GM18861 (cell line): ENCODE results near the gene MYO19.

Experiments
- ATAC-seq: cut with Tn5 transposase; IDR thresholded peaks from one replicate; pipeline ENCODE4 v1.9.1; 2021; ENCODE audit not compliant: unreplicated experiment

The MYO19 gene, protein sequence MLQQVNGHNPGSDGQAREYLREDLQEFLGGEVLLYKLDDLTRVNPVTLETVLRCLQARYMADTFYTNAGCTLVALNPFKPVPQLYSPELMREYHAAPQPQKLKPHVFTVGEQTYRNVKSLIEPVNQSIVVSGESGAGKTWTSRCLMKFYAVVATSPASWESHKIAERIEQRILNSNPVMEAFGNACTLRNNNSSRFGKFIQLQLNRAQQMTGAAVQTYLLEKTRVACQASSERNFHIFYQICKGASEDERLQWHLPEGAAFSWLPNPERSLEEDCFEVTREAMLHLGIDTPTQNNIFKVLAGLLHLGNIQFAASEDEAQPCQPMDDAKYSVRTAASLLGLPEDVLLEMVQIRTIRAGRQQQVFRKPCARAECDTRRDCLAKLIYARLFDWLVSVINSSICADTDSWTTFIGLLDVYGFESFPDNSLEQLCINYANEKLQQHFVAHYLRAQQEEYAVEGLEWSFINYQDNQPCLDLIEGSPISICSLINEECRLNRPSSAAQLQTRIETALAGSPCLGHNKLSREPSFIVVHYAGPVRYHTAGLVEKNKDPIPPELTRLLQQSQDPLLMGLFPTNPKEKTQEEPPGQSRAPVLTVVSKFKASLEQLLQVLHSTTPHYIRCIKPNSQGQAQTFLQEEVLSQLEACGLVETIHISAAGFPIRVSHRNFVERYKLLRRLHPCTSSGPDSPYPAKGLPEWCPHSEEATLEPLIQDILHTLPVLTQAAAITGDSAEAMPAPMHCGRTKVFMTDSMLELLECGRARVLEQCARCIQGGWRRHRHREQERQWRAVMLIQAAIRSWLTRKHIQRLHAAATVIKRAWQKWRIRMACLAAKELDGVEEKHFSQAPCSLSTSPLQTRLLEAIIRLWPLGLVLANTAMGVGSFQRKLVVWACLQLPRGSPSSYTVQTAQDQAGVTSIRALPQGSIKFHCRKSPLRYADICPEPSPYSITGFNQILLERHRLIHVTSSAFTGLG

GRCh38 chr17:36534840-36535668 lies at the start of gene MYO19, which contains the start of gene PIGW:
Gene MYO19, minus strand, starts transcription at chr17:36534868. Its CDS starts 2,330 bp downstream, at chr17:36532538.
Gene PIGW, plus strand, starts transcription at chr17:36534987. Its CDS starts 2,115 bp downstream, at chr17:36537102.
- ATAC-seq, result peak; percentile 58

- no peak for ATAC-seq
These were observed 49.1 kb upstream of the MYO19 start for GRCh38 chr17:36583787-36584186.

DNA sequence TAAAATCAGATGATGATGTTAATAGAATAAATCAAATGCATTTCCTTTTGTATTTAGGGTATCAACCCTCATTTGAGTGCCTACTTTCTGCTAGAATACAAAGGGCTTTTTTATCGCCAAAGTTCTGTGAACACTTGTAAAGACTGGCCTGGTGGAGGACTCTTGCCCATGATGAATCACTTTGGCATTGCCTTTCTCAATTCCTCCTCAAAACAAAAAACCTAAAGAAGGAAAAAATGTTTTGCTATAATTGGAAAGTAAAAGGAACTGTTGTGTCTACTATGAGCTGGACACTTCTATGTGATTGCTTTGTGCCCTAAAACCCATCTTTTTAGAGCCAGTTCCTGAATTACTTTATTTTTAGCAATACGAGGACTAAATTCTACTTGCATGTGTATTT lies 44.0 kb upstream of the MYO19 start:
- ATAC-seq, result no peak

GRCh38 chr17:36576793-36577192 lies 42.1 kb upstream of the MYO19 start:
- no peak for ATAC-seq

- ATAC-seq, result no peak
These were observed 40.4 kb upstream of the MYO19 start for GRCh38 chr17:36575028-36575427.

DNA sequence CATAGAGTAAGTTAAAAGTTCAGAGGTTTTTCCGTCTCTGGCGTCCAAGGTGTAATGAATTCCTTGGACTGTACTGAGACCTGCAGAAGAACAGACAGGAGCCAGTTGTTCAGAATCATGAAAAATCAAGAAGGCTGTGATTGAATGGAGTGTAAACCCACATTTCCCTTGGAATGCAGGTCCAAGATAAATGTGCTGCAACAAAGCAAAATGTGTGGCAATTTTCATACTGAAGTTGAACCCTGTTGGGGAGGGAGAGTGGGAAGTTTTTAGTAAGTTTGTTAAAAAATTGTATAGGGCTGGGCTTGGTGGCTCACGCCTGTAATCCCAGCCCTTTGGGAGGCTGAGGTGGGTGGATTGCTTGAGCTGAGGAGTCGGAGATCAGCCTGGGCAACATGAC lies 31.4 kb upstream of the MYO19 start:
- no peak for ATAC-seq

DNA sequence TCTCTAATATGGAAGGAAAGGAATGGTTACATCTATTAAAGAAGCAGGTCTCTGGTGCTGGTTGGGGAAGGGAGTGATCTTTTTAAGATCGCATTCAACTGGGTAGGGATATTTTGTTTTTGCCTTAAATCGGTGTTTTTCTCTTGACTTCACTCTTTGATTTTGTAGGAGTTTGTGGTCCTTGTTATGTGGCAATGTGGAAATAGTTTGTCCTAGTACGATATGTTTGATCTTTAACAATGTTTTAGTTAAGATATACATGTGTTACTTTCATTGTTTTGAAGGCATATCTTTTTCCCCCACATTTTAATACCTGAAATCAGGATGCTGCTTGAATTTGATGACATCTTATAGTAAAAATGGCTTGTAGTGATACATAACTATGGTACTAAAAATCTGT lies 18.8 kb upstream of the MYO19 start:
- no peak for ATAC-seq

GRCh38 chr17:36550491-36551417 lies 16.1 kb upstream of the MYO19 start:
- no peak for ATAC-seq

- no peak for ATAC-seq
These were observed 13.1 kb upstream of the MYO19 start for GRCh38 chr17:36547776-36548175.

DNA sequence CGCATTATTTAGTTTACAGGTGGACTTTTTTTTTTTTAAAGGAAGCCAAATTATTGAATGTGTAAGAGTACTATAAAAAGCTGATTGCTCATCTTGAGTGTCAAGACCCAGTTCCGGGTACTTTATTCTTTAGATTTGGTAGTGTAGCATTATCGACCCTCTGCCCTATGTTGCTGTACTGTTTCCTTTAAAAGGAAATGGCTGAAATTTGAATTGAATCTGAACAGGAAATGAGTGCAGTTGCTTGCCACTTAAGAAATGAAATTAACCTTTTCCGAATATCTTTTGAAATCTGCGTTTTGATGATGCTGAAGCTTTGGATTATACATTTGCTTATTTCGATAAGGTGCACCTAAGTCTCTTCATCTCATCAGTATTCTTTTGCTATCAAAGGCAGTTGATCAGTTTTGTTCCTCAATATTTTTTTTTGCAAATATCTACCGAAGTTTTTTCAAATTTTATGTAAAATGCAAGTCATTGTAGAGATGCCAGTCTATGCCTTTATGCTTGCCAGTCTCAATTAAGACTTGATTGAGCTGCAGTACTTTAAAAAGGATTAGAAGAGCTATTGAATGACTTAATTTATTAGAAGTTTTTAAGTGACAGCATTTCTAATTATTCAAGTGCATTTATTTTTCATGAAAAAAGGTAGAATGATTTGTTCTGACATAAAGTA lies 11.9 kb upstream of the MYO19 start:
- no peak for ATAC-seq

GRCh38 chr17:36545465-36546417 lies 11.1 kb upstream of the MYO19 start:
- peak; percentile 35 for ATAC-seq

- ATAC-seq, result no peak
These were observed 10.4 kb upstream of the MYO19 start for GRCh38 chr17:36545077-36545464.

DNA sequence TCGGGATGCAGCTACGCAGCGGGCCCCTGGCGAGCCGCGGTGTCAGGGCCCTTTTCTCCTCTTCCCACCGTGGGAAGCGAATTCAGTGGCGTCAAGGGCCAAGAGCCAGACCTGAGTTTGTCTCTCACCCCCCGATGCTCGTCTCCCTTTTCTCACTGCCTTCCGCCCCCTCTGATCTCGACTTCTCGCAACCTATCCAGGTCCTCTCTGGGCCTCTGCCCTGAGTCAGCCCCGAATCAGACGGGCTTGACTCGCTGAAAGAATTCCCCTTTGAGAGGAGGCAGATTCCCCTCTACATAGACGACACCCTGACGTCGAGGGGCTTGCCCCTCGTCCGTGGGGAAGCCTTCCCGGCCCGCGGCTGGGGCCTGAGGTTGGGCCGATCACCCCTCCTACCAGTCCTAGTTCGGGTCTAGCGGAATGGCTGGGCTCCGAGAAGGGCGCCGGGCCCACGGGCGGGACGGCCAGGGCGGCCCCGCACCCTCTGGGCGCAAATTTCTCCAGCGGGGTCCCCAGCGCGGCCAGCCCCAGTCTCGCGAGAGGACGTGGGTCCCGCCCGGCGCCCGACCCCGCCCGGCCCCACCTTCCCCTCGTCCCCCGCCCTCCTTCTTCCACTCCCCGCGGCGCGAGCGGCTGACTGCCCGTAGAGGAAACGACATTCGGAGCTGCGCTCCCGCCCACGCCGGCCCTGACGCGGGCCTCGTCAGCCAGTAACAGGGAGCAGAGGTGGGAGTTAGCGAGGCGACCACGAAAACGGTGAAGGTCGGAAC lies 9.8 kb upstream of the MYO19 start, which contains the start of gene GGNBP2:
Gene GGNBP2, plus strand, starts transcription at position 613 of the 770 bp plus-strand sequence. CDS start 806 bp downstream, outside the sequence.
- ATAC-seq, result peak; percentile 42

DNA sequence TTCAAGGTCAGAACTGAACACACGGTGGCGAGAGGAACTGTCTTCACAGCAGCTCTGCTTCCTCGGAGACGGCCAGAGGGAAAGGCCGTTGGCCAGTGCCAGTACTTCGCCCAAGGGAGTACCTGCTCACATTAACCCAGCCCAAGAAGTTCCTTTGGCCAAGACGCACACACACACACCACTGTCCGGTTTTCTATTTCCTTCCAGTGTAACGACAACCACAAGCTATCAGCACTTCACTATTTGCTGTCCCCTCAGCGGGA lies 9.3 kb upstream of the MYO19 start:
- no peak for ATAC-seq

DNA sequence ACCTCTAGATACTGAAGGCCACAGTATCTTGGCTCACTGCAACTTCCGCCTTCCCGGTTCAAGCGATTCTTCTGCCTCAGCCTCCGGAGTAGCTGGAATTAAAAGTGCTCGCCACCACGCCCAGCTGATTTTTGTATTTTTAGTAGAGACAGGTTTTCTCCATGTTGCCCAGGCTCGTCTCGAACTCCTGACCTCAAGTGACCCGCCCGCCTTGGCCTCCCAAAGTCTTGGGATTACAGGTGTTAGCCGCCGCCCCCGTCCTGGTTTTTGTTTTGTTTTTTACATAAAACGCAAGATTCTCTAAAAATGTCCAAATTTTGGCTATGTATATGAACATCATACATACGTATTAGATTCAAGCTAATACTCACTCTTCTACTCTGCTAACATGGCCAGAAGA lies 8.1 kb upstream of the MYO19 start:
- ATAC-seq, result no peak

DNA sequence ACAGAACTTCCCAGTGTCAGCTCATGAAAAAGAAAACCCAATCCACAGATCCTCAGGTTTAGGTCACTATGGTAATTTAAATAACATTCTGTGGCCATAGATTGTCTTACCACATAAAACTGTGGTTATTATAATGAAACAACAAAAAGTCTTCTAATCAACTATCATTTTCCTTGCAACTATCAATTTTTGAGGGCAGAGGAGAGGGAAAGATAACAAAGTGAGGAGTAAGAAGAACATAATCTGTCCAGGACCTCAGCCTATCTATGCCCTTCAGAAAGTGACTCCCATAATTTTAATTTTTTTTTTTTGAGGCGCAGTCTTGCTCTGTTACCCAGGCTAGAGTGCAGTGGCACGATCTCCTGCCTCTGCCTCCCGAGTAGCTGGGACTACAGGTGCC lies 6.0 kb upstream of the MYO19 start:
- ATAC-seq, result no peak

GRCh38 chr17:36535669-36536081 lies 1.0 kb upstream of the MYO19 start:
- no peak for ATAC-seq
